Measurements from ENCODE around the gene TBC1D4. TPM values are rescaled to one million over a fixed set of nuclear protein-coding genes. Genes with fewer than 3 reads are reported as not detected.

TBC1D4 gene
- total and polyA plus RNA-seq, 2 donors from 2014 or later: 14.7 to 51.8 TPM

DNA sequence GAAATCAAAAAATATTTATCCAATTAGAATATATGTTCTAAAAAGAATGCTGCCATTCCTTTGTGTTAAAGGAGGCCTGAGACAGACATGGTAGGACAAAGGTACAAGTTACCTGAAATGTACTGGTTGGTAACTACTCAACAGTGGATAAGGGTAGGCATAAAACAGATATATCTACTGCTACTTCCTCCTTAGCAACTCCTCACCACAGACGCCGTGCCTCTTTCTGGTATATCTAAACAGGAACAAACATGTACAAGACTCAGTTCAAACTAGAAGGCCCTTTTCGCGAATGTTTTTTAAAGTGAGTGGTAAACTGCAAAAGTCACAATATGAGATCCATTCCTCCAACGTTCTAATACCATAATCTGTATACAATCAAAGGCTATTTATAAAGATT is 86.9 kb downstream of the TBC1D4 start:
- no peak overlapping the region for H3K9ac ChIP-seq (ENCODE audit: low read length in 3 of 3)
- no peaks in the 10 kb centered on the region for H3K27me3 ChIP-seq (ENCODE audit: control insufficient read depth, insufficient read depth, low read length)
- no peaks in the 10 kb centered on the region for H3K36me3 ChIP-seq (ENCODE audit: control insufficient read depth in 2 of 3, insufficient read depth in 3 of 3, low read length in 3 of 3)
- TF ChIP-seq CTCF (IDR thresholded peaks at IDR 0.05; ENCODE audit: borderline replicate concordance, extremely low read depth, insufficient read depth): no peak
- FAIRE-seq (no peak), DNase-seq (no peak)
- peak overlapping the region in 1 of 2 donors; percentile 26 for H3K27ac ChIP-seq (ENCODE audit: low read depth in 2 of 2, low read length in 2 of 2)
- no peak overlapping the region for H3K4me3 ChIP-seq (ENCODE audit: low read length in 3 of 3)
- intact Hi-C loops (cut with DNase I): no loop called here
- H3K9me3 ChIP-seq (ENCODE audit: control insufficient read depth in 2 of 3, insufficient read depth in 1 of 3, low read length in 3 of 3): peaks cover 0 to 10% (median 0%) of the 10 kb centered on the region in 3 donors
- peaks cover 0 to 12% (median 3%) of the 10 kb centered on the region in 3 donors for H3K4me1 ChIP-seq (ENCODE audit: control insufficient read depth in 2 of 3, insufficient read depth in 2 of 3, low read depth in 1 of 3, low read length in 3 of 3)

DNA sequence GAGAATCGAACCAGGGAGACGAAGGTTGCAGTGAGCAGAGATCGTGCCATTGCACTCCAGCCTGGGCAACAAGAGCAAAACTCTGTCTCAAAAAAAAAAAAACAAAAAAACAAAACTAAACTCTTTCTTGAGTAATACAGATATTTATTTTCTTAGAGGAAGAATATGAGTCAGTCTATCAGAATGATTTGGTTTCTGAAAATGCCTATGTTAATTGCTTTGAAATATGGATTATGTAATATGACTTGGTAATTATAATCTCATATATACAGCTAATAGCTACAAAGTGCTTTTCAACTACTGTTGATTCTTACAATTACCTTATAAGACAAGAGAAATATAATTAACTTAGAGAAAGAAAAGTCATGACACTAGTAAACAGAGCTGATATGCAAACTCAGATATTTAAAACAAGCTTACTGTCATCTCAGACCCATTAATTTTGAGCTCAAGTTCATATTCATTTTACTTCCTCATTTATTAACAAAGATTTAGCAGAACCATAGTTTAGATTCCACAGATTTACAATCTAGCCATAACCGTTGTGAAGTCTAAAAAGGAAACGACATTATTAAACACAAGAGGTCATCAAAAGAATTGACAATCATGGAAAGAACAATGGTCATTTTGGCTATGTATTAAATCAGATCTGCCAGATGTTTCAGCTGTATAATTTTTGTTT is 88.0 kb downstream of the TBC1D4 start:
- no peak for TF ChIP-seq CTCF (IDR thresholded peaks at IDR 0.05; ENCODE audit: borderline replicate concordance, extremely low read depth, insufficient read depth)
- Histone ChIP-seq H3K4me1 (ENCODE audit: control insufficient read depth in 2 of 3, insufficient read depth in 2 of 3, low read depth in 1 of 3, low read length in 3 of 3) (peaks cover 0 to 9% (median 3%) of the 10 kb centered on the region in 3 donors), H3K27me3 (ENCODE audit: control insufficient read depth, insufficient read depth, low read length) (no peaks in the 10 kb centered on the region), H3K36me3 (ENCODE audit: control insufficient read depth in 2 of 3, insufficient read depth in 3 of 3, low read length in 3 of 3) (no peaks in the 10 kb centered on the region), H3K9me3 (ENCODE audit: control insufficient read depth in 2 of 3, insufficient read depth in 1 of 3, low read length in 3 of 3) (peaks cover 0 to under 1% (median 0%) of the 10 kb centered on the region in 3 donors), H3K4me3 (ENCODE audit: low read length in 3 of 3) (no peak overlapping the region), H3K27ac (ENCODE audit: low read depth in 2 of 2, low read length in 2 of 2) (no peak overlapping the region), H3K9ac (ENCODE audit: low read length in 3 of 3) (no peak overlapping the region)
- intact Hi-C loops (cut with DNase I): no loop called here
- no peak for FAIRE-seq
- no peak for DNase-seq

GRCh38 chr13:75391432-75392100 is 90.4 kb downstream of the TBC1D4 start:
- H3K4me1 ChIP-seq (ENCODE audit: control insufficient read depth in 2 of 3, insufficient read depth in 2 of 3, low read depth in 1 of 3, low read length in 3 of 3): peaks cover 0 to 6% (median 0%) of the 10 kb centered on the region in 3 donors
- no peak overlapping the region for H3K9ac ChIP-seq (ENCODE audit: low read length in 3 of 3)
- H3K27ac ChIP-seq (ENCODE audit: low read depth in 2 of 2, low read length in 2 of 2): no peak overlapping the region
- no peak overlapping the region for H3K4me3 ChIP-seq (ENCODE audit: low read length in 3 of 3)
- DNase-seq (no peak), FAIRE-seq (no peak)
- no peaks in the 10 kb centered on the region for H3K27me3 ChIP-seq (ENCODE audit: control insufficient read depth, insufficient read depth, low read length)
- no peaks in the 10 kb centered on the region for H3K36me3 ChIP-seq (ENCODE audit: control insufficient read depth in 2 of 3, insufficient read depth in 3 of 3, low read length in 3 of 3)
- no peaks in the 10 kb centered on the region for H3K9me3 ChIP-seq (ENCODE audit: control insufficient read depth in 2 of 3, insufficient read depth in 1 of 3, low read length in 3 of 3)
- intact Hi-C loops (cut with DNase I): no loop called here
- TF ChIP-seq CTCF (IDR thresholded peaks at IDR 0.05; ENCODE audit: borderline replicate concordance, extremely low read depth, insufficient read depth): no peak
